GM04503 (cell line): Measurements from ENCODE around the gene GRB10.

Source experiments
- DNase-seq: peaks from one replicate; pipeline ENCODE4 v3.0.0-alpha.2; 2012; ENCODE audit warnings: low read depth

Gene GRB10

GRCh38 chr7:50803359-50804337 is 21.0 kb upstream of the GRB10 start:
- DNase-seq = no peak

- no peak for DNase-seq
Observed at GRCh38 chr7:50801907-50802306, 19.2 kb upstream of the GRB10 start.

GRCh38 chr7:50799873-50800272 is 17.2 kb upstream of the GRB10 start:
- DNase-seq = no peak

- DNase-seq = no peak
Observed at GRCh38 chr7:50798126-50798525, 15.4 kb upstream of the GRB10 start.

GRCh38 chr7:50795831-50796230 is 13.1 kb upstream of the GRB10 start:
- DNase-seq = no peak

GRCh38 chr7:50795253-50795652 is 12.6 kb upstream of the GRB10 start:
- DNase-seq = no peak

- DNase-seq = no peak
Observed at GRCh38 chr7:50793947-50794570, 11.4 kb upstream of the GRB10 start.

GRCh38 chr7:50793120-50793946 is 10.6 kb upstream of the GRB10 start:
- DNase-seq = no peak

- DNase-seq = no peak
Observed at GRCh38 chr7:50792342-50793119, 9.8 kb upstream of the GRB10 start.

GRCh38 chr7:50791938-50792341 is 9.2 kb upstream of the GRB10 start:
- DNase-seq = peak; percentile 11

- DNase-seq = no peak
Observed at GRCh38 chr7:50791363-50791937, 8.8 kb upstream of the GRB10 start.

- DNase-seq = no peak
Observed at GRCh38 chr7:50790381-50790780, 7.7 kb upstream of the GRB10 start.

GRCh38 chr7:50788382-50788781 is 5.7 kb upstream of the GRB10 start:
- no peak for DNase-seq

GRCh38 chr7:50787825-50788224 is 5.1 kb upstream of the GRB10 start:
- DNase-seq = no peak

GRCh38 chr7:50785346-50785745 is 2.6 kb upstream of the GRB10 start:
- DNase-seq = no peak

- DNase-seq = no peak
Observed at GRCh38 chr7:50783801-50784507, 1.3 kb upstream of the GRB10 start.

GRCh38 chr7:50783303-50783702 is 607 bp upstream of the GRB10 start:
- no peak for DNase-seq

GRCh38 chr7:50781381-50782293 is 1.1 kb downstream of the GRB10 start:
- DNase-seq = no peak

- no peak for DNase-seq
Observed at GRCh38 chr7:50780436-50780835, 2.3 kb downstream of the GRB10 start.

- DNase-seq = no peak
Observed at GRCh38 chr7:50779427-50779826, 3.3 kb downstream of the GRB10 start.
